ENCODE results near the gene ADARB1.

DNA sequence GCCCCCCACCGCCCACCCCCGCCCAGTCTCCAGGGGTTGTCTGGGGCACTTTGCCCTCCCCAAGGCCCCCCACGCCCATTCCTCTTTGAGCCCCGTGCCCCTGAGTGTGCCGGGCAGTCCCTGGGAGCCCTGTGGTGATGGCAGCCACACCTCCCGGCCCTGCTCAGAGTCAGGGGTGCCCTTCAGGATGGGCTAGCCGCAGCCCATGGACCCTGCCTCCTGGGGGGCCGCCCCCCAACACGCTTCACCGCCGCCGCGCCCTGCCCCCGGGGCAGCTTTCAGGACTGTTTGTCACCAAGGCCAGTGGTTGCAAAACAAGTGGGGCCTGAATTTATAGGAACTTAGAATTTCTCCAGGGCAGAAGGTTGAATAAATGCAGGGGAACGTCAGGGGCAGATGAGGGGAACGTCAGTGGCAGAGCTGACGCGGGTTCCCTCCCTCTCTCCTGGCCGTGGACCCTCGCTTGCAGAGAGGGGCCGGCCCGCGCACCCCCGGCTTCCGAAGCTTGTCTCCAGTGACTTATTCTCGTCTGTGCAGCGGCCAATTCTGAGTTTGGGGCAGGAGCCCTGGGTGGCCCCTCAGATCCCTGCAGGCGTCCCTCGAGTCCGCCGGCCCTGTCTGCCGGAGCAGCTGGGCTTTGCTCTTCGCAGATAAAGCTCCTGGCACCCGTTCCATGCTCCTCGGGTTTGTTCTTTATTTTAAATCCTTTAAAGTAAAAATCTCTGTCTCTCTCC, 41.2 kb upstream of the ADARB1 start:
- TF ChIP-seq, protein P1, sequence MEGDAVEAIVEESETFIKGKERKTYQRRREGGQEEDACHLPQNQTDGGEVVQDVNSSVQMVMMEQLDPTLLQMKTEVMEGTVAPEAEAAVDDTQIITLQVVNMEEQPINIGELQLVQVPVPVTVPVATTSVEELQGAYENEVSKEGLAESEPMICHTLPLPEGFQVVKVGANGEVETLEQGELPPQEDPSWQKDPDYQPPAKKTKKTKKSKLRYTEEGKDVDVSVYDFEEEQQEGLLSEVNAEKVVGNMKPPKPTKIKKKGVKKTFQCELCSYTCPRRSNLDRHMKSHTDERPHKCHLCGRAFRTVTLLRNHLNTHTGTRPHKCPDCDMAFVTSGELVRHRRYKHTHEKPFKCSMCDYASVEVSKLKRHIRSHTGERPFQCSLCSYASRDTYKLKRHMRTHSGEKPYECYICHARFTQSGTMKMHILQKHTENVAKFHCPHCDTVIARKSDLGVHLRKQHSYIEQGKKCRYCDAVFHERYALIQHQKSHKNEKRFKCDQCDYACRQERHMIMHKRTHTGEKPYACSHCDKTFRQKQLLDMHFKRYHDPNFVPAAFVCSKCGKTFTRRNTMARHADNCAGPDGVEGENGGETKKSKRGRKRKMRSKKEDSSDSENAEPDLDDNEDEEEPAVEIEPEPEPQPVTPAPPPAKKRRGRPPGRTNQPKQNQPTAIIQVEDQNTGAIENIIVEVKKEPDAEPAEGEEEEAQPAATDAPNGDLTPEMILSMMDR (conservative IDR thresholded peaks at IDR 0.05) = no peak
- no peak for TF ChIP-seq EZH2 (IDR thresholded peaks at IDR 0.05; ENCODE audit: low read depth)
